Measurements from ENCODE around the gene SYCE3.

GRCh38 chr22:50530580-50530876 is 32.2 kb downstream of the SYCE3 start:
- TF ChIP-seq CTCF (IDR thresholded peaks at IDR 0.05) (no peak), EZH2 (IDR thresholded peaks at IDR 0.05) (no peak), EZH2phosphoT487 (IDR thresholded peaks at IDR 0.05) (no peak)
